Renal pelvis (tissue), 4 donors: ENCODE data around the gene LEPROT. TPM values are rescaled to one million over a fixed set of nuclear protein-coding genes. Genes with fewer than 3 reads are reported as not detected.

Source experiments
- DNase-seq: peaks from one replicate; pipeline ENCODE4 v3.0.0-alpha.2; 2013
- polyA plus RNA-seq, 3 donors: library from polyadenylated mRNA; unstranded; fragments of 120-200 nt; gene quantifications; one replicate each; pipeline ENCODE4 v1.2.1, GENCODE V29; 2013; ENCODE audit not compliant: insufficient read length in 3 of 3

Gene LEPROT
- polyA plus RNA-seq, 3 donors, result 128 to 185 (median 165) TPM

GRCh38 chr1:65471213-65471833, 50.9 kb downstream of the LEPROT start:
- DNase-seq, result no peak

DNA sequence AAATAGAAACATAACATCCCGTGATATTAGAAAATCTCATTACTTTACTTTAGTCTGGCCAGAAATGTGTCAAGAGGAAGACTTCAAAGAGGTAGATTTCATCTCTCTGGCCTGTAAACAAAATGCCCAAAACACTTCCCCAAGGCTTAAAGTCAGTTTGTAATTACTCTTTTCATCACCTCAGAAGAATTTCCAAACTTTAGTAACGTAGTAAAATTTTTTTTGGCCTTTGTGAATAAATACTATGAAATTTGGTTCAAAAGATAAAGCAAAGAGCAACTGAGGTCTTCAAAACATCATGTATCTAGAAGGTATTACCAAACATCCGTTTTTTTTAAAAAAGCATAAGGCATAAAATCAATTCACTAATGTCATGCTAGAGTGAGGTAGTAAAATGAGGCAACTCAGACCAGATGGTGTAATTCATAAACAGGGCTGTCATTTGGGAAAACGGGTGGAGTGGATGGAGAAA, 51.4 kb downstream of the LEPROT start:
- DNase-seq, result no peak

GRCh38 chr1:65476327-65476726, 55.9 kb downstream of the LEPROT start:
- DNase-seq, result no peak

DNA sequence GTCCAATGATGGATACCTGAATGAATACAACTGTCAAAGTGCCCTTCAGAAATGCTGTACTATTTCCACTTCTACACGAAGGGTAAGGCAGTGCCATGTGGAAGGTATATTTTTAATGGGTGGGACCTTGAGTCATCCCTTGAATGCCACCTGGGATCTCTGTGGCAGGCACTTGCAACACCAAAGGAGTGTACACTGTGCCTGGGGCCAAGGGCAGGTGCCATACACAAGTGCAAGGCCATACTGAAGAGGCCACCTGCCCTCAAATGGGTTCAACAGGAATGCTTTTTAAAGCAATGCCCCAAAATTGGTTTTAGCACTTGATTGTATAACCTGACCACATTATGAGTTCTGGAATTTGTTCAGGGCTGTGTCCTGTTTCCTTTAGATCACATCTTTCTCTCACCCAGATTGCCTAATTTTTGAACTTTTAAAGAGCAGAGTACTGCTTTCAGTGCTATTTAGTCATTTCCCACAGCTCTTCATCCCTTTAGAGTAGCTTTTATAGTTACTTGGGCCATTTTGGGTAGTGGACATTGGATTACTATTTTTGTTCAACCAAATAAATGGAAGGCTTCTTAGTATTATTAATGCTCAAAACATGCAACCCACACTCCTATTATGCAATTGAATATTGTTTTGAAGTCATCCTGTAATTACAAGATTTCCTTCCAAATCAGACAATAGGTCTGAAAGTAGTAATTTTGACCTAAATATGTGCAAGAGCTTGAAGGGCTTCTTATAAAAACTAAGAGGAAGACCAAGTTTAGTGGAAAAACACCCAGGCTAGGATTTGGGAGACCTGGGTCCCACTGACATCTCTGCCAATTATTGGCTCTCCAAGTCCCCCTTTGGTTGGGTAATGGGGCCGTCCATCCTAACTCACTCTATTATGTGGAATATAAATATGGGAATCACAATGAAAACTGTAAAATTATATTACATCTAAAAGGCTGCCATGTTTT, 57.2 kb downstream of the LEPROT start:
- no peak for DNase-seq

GRCh38 chr1:65478379-65479026, 58.0 kb downstream of the LEPROT start:
- DNase-seq, result peak; percentile 11

- DNase-seq, result no peak
These were observed 59.2 kb downstream of the LEPROT start for GRCh38 chr1:65479554-65480204.

DNA sequence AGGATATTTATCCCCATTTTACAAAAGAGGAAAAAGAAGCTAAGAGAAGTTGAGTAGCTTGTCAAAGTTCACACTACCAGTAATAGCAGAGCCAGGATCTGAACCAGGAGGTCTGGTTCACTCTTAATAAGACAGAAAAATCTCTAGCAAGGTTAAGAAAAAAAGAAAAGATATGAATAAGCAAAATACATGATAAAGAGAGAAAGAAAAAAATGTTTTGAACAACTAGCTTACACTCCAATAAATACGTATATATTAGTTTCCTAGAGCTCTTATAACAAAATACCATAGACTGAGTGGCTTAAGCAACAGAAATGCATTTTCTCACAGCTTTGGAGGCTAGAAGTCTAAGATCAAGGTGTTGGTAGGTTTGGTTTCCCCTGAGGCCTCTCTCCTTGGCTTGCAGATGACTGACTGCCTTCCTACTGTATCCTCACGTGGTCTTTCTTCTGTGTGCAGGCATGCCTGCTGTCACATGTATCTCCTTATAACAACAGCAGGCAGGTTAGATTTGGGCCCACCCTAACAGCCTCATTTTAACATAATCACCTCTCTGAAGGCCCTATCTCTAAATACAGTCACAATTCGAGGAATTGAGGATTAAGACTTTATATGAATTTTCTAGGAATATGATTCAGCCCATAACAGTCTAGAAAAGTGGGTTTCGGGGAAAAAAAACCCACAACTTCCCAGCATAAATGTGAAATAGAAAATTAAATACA, 60.4 kb downstream of the LEPROT start:
- DNase-seq, result no peak

GRCh38 chr1:65483993-65484754, 63.7 kb downstream of the LEPROT start:
- DNase-seq, result no peak

Other genes with a start within 250 kb of the LEPROT start
- 1 to 10 TPM; 5.6 to 8.0 (median 7.4) TPM for gene DNAJC6, start 111.1 kb upstream of the LEPROT start, polyA plus RNA-seq
- gene LEPR, start within 50 bp of the LEPROT start, polyA plus RNA-seq, result 10 to 100 TPM in 1 of 3 donors, 1 to 10 TPM in 2; 7.7 to 10.9 (median 7.9) TPM